Head of caudate nucleus (tissue), 42 donors: ENCODE results near the gene PALM.

Source experiments
- DNase-seq, 42 donors: peaks; one replicate each; pipeline versions ENCODE4 v3.0.0 to v3.0.0-alpha.2; 2020 to 2021; ENCODE audit warnings: mixed read lengths in 7 of 42
- intact Hi-C: fragments of 100-400 bp; cut with DNase I; formaldehyde crosslinking; loops from one replicate; pipeline ENCODE4 v1.15.0; 2022

Gene PALM

GRCh38 chr19:789701-790060, 80.9 kb downstream of the PALM start:
- DNase-seq, result no peak
- intact Hi-C loops, result loop anchor here (10.0 kb wide), 1 partner anchor 125 kb away; the partner anchor contains the start of gene RNF126

- intact Hi-C loops, result loop anchor here (10.0 kb wide), 1 partner anchor 126 kb away; the partner anchor contains the start of gene RNF126
- no peak for DNase-seq
Measured at GRCh38 chr19:791007-791566, 82.4 kb downstream of the PALM start.

- intact Hi-C loops, result loop anchor here (10.0 kb wide), 1 partner anchor 127 kb away; the partner anchor contains the start of gene RNF126
- no peak for DNase-seq
Measured at GRCh38 chr19:791567-792305, 83.0 kb downstream of the PALM start.

GRCh38 chr19:792306-792885, 83.7 kb downstream of the PALM start:
- intact Hi-C loops, result loop anchor here (10.0 kb wide), 1 partner anchor 128 kb away; the partner anchor contains the start of gene RNF126
- no peak for DNase-seq

GRCh38 chr19:793806-794205, 85.1 kb downstream of the PALM start:
- intact Hi-C loops, result loop anchor here (10.0 kb wide), 1 partner anchor 129 kb away; the partner anchor contains the start of gene RNF126
- DNase-seq, result no peak

- DNase-seq, result peak in 7 of 42 donors; percentile 25 to 61 (median 45)
- intact Hi-C loops, result loop anchor here (5.0 to 10.0 kb wide), 2 partner anchors 97 to 130 kb away; partner anchors contain the start of genes MED16, RNF126 and RNU6-9
Measured at GRCh38 chr19:795073-795611, 86.4 kb downstream of the PALM start.

GRCh38 chr19:795691-796581, 87.2 kb downstream of the PALM start:
- intact Hi-C loops, result loop anchor here (5.0 to 10.0 kb wide), 2 partner anchors 96 to 131 kb away; partner anchors contain the start of genes MED16, RNF126 and RNU6-9
- DNase-seq, result no peak

- peak; percentile 99 to 100 (median 100) for DNase-seq
- intact Hi-C loops, result loop anchor here (5.0 to 10.0 kb wide), 2 partner anchors 95 to 132 kb away; partner anchors contain the start of genes MED16, RNF126 and RNU6-9
Measured at GRCh38 chr19:796692-797527, 88.2 kb downstream of the PALM start, which contains the start of gene PTBP1. PTBP1 (plus strand) TSS chr19:797452; CDS start chr19:797498, 46 bp downstream.
